GM19452 (cell line): ENCODE results near the gene ZBTB8OS.
"Not testable (repeated sequence)": the region's sequence is repeated elsewhere in the genome, so short reads cannot be mapped to it uniquely, and the experiment has no call there.

Experiments used
- ATAC-seq: cut with Tn5 transposase; IDR thresholded peaks from one replicate; pipeline ENCODE4 v1.9.1; 2021; ENCODE audit not compliant: unreplicated experiment

The ZBTB8OS gene

DNA sequence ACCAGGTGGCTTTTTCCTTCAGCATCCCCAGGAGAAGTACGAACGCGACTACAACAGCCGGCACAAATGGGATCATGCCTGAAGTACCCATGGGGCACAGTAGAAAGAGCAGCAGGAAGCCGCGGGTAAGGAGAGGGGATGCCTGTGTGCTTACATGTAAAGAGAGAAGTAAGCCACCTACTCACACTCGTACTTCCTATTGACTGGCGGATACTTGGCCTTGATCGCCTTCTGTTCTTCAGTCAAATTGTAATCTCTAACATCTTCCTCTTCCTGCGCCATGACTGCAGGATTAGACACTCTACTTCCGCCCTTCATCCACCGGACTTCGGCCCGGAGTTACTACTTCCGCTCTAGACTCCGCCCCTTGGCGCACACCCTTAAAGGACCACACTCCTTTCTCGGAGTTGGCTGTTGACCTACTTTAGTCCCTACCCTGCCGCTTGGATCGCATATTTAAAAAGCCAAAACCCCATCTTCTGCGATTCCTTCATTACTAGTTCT is at the start of gene ZBTB8OS:
Gene ZBTB8OS, minus strand, starts transcription at position 303 of the 504 bp plus-strand sequence. Its CDS starts 21 bp downstream, at position 282.
- peak; percentile 59 for ATAC-seq

DNA sequence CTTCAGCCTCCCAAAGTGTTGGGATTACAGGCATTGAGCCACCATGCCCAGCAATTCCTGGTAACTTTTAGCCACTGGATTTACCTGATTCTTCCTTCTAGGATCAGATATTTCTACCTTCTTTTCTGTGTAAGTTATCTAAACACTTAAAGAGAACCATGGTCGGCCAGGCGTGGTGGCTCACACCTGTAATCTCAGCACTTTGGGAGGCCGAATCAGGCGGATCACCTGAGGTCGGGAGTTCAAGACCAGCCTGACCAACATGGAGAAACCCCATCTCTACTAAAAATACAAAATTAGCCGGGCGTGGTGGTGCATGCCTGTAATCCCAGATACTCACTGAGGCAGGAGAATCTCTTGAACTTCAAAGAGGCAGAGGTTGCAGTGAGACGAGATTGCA is 46.6 kb upstream of the ZBTB8OS start:
- not testable (repeated sequence) for ATAC-seq

DNA sequence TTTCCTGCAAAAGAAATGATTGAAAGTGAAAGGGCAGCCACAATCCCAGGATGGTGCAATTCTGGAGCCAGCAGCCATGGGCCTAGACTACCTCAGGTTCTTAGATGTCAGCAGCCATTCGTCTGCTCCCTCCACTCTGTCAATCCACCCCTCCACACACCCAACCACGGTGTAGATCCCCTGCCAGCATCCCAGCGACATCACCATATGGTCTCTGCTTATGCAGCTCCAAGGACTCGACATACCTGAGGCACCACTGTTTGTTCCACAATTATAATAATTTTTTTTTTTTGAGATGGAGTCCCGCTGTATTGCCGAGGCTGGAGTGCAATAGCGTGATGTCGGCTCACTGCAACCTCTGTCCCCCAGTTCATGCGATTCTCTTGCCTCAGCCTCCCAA is 45.7 kb upstream of the ZBTB8OS start:
- no peak for ATAC-seq

DNA sequence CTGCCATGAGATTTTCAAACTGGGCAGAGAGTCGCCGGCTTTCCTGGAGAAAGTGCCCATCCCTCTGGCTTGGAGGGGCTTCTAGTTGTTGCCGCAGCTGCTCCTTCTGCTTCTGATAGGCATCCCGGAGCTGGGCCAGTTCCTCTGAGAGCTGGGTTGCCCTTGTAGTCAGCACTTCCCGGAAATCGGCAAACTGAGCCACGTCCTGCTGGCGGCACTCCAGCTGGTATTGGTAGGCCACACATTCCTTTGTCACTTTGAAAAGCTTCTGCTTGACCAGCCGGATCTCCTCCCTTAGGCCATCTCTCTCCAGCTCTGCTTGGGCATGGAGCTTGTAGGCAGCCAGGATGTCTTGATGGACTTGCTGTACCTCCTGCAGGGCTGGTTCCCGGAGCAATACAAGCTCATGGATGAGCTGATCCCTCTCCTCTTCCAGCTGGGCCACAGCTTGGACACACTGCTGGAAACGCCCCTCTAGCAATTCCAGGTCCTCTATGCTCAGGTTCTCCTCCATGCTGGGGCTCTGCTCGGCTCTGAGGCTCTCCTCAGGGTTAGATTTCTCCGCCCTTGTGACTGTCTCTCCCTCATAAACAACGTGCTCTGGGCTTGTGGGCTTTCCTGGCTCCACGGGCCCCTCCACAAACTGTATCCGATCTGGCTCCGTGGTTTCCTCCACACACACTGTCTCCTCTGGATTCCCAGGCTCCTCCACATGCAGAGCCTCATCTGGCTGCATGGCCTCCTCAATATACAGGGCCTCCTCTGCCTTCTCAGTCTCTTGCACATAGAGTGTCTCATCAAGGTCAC is 45.0 kb upstream of the ZBTB8OS start:
- no peak for ATAC-seq

DNA sequence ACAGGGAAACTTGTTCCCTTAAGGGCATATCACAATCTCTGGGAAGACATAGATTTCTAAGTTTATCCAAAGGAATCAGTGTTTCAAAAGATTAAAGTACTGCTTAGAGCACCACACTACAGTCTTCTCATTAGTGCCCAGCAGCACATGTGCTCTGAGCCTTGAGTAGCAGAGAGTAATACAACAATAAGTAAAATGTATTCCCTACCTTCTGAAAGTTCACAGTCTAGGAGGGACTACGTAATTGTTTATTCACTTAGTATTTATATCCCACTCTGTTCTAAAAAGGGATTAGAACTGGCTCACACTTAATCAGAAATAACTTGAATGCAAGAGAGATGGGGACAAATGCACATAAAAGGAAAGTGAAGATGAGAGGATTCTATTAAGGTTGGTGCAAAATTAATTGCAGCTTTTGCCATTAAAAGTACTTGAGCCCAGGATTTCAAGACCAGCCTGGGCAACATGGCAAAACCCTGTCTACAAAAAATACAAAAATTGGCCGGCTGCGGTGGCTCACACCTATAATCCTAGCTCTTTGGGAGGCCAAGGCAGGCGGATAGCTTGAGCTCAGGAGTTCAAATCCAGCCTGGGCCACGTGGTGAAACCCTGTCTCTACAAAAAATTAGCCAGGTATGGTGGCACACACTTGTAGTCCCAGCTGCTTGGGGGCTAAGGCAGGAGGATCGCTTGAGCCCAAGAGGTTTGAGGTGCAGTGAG is 43.3 kb upstream of the ZBTB8OS start:
- no peak for ATAC-seq

DNA sequence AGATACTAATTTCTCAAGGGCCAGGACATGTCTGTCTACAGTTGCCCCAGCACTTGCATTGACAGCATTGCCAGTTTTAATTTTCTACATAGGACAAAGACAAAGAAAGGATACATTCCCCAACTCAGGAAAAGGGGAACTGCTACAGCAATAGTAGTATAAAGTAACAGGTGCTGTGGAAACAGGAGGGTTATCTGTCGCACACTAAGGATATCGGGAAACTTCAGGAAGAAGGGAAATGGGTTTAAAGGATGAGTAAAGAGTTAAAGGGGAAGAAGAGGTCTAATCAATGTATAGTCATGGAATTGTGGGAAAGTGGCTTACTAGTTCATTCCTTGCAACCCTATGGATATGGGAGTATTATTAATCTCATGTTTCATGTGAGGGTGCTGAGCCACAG is 36.0 kb upstream of the ZBTB8OS start:
- ATAC-seq: no peak

DNA sequence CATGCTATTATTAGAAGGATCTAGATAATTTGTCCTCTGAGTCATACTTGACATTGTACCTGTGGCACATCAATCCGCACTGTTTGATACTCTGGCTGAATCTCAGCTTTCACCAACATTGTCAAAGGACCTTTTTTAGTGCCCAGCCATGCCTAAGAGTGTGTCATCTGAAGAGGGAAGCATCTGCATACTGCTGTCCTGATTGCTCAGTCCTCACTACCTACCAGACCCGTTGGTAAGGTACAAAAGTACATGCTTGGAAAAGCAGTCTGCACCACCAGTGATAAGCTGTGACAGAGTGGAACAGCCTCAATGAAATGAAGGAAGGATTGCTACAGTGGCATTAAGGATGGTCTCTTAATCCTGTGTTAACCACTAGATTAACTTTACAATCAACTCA is 35.1 kb upstream of the ZBTB8OS start:
- no peak for ATAC-seq

DNA sequence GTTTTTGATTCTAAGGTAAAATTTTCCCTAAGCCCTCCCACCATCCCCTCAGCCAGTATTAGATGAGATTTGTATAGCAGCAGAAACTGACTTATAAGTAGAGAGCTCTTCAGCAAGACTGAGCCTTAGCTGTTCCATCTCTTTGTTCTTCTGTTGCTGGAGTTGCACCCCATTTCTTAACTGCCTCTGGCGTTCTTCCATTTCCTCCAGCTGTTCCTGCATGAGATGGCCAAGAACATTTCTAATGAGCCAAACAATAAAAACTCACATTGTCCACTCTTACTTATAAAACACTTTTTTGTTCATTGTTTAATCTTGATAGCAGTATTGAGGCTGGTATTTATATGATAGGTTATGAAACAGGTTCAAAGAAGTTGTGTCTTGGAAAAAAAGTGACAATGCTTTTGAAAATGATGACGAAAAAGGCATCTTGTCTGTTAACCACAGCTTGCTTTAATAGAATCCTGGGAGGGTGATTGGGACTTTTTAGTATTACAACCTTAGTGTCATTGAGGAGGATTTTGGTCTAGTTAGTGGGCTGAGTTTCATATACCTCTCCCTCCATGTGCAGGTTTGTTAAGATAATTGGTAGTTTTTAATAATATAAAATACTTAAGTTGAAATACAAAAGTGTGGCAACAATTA is 33.9 kb upstream of the ZBTB8OS start:
- no peak for ATAC-seq

DNA sequence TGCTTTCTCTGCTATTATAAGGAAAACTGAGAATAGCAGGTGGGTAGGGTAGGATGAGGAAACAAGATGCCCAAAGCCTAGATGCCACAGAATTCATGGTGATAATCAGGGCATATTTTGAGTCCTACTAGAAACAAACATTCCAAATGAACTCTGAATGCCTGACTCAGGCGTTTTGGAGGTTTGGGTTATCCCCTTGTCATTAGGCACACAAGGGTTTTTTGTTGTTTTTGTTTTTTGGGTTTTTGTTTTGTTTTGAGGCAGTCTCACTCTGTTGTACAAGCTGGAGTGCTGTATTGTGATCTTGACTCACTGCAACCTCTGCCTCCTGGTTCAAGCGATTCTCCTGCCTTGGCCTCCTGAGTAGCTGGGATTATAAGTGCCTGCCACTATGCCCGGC is 33.0 kb upstream of the ZBTB8OS start:
- ATAC-seq: no peak

DNA sequence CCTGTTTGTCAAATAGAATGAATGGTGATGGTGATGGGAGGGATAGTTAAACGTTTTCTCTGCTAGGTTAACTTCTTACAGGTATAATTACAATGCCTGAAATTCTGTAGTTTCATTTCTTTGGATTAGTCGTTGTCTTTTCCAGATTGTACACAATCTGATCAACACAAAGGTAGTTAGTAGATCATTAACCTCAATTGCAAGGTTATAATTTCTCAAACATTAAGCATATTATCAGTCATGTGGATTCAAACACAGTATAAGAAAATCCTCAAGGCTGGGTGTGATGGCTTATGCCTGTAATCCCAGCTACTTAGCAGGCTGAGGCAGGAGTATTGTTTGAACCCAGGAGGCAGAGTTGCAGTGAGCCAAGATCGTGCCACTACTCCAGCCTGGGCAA is 31.6 kb upstream of the ZBTB8OS start:
- ATAC-seq: no peak

DNA sequence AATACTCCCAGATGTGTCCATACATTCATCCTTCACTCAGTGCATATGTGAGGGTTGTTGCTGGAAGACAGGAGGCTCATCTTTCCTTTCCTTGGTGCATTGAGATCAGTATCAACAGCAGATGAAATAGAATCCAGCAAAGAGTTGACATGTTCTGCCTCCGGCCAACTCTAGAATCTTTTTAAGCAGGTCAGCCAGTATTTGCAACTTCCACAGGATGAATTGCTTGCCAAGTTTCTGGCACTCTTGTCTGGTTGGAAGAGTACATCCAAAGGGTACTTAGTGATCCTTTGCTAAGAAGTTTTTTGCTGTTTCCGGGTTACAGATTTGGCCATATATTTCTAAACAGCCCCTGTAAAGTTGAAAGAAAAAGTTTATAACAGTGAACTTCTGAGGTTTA is 31.2 kb upstream of the ZBTB8OS start:
- no peak for ATAC-seq

DNA sequence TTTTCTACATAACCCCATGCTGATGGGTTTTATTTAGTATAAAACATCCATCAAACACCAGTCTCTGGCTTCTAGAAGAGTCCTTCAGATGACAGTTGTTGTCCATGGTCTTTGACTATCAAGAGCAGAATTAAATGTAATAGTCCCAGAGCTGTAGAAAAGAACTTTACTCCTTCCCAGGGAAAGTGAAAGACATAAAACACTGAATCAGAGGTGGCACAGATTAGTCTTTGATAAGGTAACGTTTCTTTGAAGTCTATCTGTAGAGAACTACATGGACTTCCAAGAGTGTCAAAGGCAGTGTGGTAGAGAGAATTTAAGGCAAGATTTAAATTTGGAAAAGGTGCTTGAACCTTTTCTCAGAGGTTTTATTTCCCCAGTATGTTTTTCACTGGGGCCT is 30.3 kb upstream of the ZBTB8OS start:
- no peak for ATAC-seq

DNA sequence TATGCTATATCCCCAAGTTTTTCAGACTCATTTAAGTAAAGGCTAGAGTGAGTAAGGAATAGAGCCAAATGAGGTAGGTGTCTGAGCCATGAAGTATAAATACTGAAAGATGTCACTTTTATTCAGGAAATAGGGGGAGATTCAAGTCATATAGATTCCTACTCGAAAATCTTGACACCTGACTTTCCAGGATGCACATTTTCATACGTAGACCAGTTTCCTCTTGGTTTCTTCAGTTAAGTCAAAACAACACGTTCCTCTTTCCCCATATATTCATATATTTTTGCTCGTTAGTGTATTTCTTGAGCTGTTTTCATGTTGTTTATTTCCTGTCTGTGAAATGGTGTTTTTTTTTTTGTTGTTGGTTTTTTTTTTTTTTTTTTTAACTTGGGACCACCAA is 29.6 kb upstream of the ZBTB8OS start:
- ATAC-seq: not testable (repeated sequence)

DNA sequence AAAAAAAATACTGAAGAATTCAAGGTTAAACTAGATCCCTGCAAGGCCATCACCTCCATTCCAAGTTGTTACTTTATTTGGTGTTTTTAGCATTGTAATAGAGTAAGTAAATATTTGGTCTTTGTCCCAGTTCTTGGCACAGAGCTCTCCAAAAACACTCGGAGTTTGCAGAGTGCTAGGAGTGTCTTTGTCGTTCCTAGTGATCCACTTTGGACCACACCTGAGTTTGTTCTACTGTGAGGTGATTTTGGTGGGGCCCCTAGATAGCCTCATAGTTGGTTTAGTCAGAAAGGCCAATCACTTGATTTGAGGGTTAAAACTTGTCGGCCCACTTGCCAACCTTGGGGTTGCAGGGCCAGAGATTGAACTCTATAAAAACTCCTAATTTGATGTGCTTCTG is 26.6 kb upstream of the ZBTB8OS start:
- no peak for ATAC-seq

DNA sequence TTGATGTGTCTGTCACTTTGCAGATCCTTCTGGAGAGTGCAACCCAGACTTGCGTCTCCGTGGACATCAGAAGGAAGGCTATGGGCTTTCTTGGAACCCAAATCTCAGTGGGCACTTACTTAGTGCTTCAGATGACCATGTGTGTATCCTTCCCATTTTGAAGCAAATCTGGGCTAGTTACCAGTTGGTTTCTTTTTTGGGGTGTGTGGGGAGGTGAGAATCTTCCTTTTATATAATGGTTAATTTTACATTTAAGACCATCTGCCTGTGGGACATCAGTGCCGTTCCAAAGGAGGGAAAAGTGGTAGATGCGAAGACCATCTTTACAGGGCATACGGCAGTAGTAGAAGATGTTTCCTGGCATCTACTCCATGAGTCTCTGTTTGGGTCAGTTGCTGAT is 18.4 kb upstream of the ZBTB8OS start:
- not testable (repeated sequence) for ATAC-seq

DNA sequence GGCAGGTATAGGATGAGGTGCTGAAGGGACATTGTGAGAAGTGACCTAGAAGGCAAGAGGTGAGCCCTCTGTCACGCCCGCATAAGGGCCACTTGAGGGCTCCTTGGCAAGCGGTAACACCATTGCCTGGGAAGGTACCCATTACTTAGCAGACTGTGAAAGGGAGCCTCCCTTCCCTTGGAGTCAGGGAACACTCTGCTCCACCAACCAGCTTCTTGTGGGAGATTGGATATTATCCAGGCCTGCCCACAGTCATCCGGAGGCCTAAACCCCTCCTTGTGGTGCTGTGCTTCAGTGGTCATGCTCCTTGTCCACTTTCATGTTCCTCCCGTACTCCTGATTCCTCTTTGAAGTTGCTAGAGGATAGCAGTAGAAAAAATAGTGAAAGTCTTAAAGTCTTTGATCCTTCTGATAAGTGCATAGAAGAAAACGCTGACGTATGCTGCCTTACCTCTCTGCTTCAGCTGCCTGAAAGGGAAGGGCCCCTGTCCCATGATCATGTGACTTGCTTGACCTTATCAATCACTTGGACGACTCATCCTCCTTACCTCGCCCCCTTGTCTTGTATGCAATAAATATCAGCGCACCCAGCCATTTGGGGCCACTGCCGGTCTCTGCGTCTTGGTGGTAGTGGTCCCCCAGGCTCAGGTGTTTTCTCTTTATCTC is 16.7 kb upstream of the ZBTB8OS start:
- ATAC-seq: no peak

DNA sequence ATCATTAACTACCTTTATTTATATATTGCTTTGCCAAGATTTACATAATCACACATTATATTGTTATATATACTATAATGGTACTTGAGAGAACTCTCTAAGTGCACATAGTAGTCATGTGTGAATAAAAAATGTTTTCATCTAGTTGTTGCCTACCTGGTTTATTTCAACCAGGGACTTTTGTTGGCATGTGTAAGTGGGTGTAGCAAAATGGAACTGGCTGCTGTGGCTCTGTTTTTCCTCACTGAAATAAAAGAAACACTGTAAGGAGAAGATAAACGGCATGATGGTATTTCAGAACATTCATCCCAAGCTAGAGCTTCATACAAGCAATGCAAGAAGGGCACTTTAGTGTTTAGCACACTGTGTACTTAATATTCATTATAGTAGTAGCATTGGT is 15.6 kb upstream of the ZBTB8OS start:
- ATAC-seq: no peak

DNA sequence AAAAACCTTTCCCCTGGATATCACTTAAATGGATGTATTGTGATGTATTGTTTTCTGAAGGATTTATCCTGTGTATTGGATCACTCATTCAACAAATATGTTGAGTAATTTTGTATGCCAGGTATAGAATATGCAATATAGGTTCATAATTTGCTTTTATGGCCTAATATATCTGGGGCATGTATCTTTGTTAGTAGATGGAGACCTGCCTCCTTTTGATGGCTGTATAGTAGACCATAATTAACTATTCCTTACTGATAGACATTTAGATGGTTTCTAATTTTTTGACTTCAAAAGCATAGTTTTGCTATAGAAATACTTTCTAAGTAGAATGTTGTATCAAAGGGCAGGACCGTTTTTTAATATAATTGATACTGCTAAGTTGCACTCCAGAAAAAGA is 9.2 kb upstream of the ZBTB8OS start:
- no peak for ATAC-seq

DNA sequence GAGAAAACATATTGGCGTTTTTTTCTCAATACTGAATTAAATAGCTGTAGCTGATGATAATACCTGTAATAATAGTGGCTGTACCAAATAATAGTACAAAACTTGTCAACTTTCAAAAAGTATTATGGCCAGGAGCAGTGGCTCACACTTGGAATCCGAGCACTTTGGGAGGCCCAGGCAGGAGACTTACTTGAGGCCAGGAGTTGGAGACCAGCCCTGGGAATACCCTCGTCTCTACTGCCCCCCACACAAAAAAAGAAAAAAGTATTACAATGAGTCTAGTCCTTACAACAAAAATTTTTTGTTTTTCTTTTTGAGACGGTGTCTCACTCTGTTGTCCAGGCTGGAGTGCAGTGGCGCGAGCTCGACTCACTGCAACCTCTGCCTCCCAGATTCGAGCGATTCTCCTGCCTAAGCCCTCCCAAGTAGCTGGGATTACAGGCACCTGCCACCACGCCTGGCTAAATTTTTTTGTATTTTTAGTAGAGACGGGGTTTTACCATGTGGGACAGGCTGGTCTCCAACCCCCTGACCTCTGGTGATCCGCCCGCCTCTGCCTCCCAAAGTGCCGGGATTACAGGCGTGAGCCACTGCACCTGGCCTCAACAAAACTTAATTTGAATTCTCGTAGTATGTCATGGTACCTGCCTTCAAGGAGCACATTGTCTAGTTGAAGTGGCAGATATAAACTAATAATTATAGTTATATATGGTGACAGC is 2.1 kb upstream of the ZBTB8OS start:
- no peak for ATAC-seq

DNA sequence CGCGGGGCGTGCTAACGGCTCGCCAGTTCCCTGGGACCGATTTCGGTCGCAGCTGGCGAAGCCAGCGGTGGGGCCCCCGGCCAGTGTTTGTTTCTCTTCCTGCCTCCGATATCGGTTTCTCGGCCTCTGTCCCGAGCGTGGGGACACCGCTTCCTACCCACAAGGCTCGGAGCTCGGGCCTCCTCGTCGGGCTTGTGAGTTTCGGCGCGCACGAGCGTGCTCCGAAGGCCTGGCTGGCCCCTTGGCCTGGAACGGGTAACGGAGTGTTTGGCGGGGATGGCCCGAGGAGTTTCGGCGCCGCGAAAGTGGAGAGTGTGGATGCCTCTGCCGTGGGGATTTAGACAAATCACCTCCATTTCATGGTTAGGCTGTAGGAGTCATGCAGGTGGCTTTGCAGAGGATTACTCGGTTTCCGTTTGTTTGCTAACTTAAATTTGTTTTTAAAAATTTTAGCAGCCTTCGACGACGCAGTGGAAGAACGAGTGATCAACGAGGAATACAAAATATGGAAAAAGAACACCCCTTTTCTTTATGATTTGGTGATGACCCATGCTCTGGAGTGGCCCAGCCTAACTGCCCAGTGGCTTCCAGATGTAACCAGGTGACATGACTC is 1.2 kb upstream of the ZBTB8OS start:
- peak; percentile 37 for ATAC-seq
